ENCODE results near the gene ADAMTSL4. TPM values are rescaled to one million over a fixed set of nuclear protein-coding genes. Genes with fewer than 3 reads are reported as not detected.

ADAMTSL4 gene
- total and polyA plus RNA-seq, 2 of the 8 experiments (the other 6 are each of a cell fraction or from before 2014, with no cell fraction given), result 4.2 to 5.4 TPM

- TF ChIP-seq JUND (IDR thresholded peaks at IDR 0.05; ENCODE audit: low read length) (no peak), SIX5 (IDR thresholded peaks at IDR 0.05; ENCODE audit: low read depth, low read length) (no peak), EZH2 (IDR thresholded peaks at IDR 0.05; ENCODE audit: low read depth, low read length, severe bottlenecking) (peak; percentile 32), E2F6 (IDR thresholded peaks at IDR 0.05) (peak; percentile 74), SIRT6 (IDR thresholded peaks at IDR 0.05; ENCODE audit: low read length) (no peak), ASH2L (IDR thresholded peaks at IDR 0.05; ENCODE audit: low read length) (peak; percentile 62), NANOG (IDR thresholded peaks at IDR 0.05; ENCODE audit: insufficient read depth, low read depth, low read length, poor library complexity, severe bottlenecking) (no peak), KDM4A (IDR thresholded peaks at IDR 0.05; ENCODE audit: low read depth, low read length, severe bottlenecking) (peak; percentile 76), SP2 (IDR thresholded peaks at IDR 0.05; ENCODE audit: low read length) (no peak), SP1 (IDR thresholded peaks at IDR 0.05; ENCODE audit: low read depth, low read length) (no peak), BACH1 (IDR thresholded peaks at IDR 0.05; ENCODE audit: low read length) (no peak), PHF8 (conservative IDR thresholded peaks at IDR 0.05; ENCODE audit: low read depth, low read length) (peak; percentile 37; the same call in 1 of the 2 replicates), POLR2AphosphoS5 (IDR thresholded peaks at IDR 0.05; ENCODE audit: low read depth, low read length) (no peak), TEAD4 (IDR thresholded peaks at IDR 0.05; ENCODE audit: low read depth, low read length) (no peak), ZNF274 (IDR thresholded peaks at IDR 0.05; ENCODE audit: borderline replicate concordance, extremely low read depth, low read length) (no peak), HDAC6 (IDR thresholded peaks at IDR 0.05; ENCODE audit: low read depth, low read length) (no peak), POU5F1 (IDR thresholded peaks at IDR 0.05; ENCODE audit: low read depth, low read length) (no peak), SAP30 (IDR thresholded peaks at IDR 0.05; ENCODE audit: insufficient read depth, insufficient replicate concordance, low read length) (no peak), GABPA (IDR thresholded peaks at IDR 0.05; ENCODE audit: borderline replicate concordance, insufficient read depth, low read length) (0 out of 2 replicates have a peak, but pooled peaks have one; percentile 20), HDAC2 (IDR thresholded peaks at IDR 0.05; ENCODE audit: borderline replicate concordance in 1 of 2, low read depth in 2 of 2, low read length in 2 of 2) (no peak), TAF1 (IDR thresholded peaks at IDR 0.05; ENCODE audit: low read depth, low read length) (no peak; the same call in 1 of the 2 replicates), SIN3A (conservative IDR thresholded peaks at IDR 0.05 in 1 of 2, IDR thresholded peaks at IDR 0.05 in 1 of 2; ENCODE audit: low read depth in 1 of 2, low read length in 2 of 2) (peak in 1 of 2 experiments; percentile 30; a peak in 1 of 4 replicates)
- TF ChIP-seq, protein P1, sequence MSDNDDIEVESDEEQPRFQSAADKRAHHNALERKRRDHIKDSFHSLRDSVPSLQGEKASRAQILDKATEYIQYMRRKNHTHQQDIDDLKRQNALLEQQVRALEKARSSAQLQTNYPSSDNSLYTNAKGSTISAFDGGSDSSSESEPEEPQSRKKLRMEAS (IDR thresholded peaks at IDR 0.05), result peak; percentile 70
These were observed at the start of gene ADAMTSL4 (continued) for GRCh38 chr1:150548632-150549495.
